Ascending aorta (tissue), 2 donors: ENCODE results near the gene TMEM176B. TPM values are rescaled to one million over a fixed set of nuclear protein-coding genes. Genes with fewer than 3 reads are reported as not detected.

Experiments used
- DNase-seq, 2 donors: peaks; one replicate each; pipeline ENCODE4 v3.0.0-alpha.2; 2019; ENCODE audit warnings: low spot score in 2 of 2
- H3K27ac ChIP-seq, 2 donors: fragments of 200-600 bp; sonication (generic); one replicate each; pipeline ENCODE4 v1.5.1; 2016 to 2017; ENCODE audit warnings: mild to moderate bottlenecking in 1 of 2
- H3K27me3 ChIP-seq: fragments of 200-600 bp; sonication (generic); one replicate; pipeline ENCODE4 v1.5.1; 2017
- H3K36me3 ChIP-seq, 2 donors: fragments of 200-600 bp; sonication (generic); one replicate each; pipeline ENCODE4 v1.5.1; 2016
- H3K4me1 ChIP-seq, 2 donors: fragments of 200-600 bp; sonication (generic); one replicate each; pipeline ENCODE4 v1.5.1; 2016 to 2017; ENCODE audit warnings: mild to moderate bottlenecking in 1 of 2
- H3K4me3 ChIP-seq, 2 donors: fragments of 200-600 bp; sonication (generic); one replicate each; pipeline ENCODE4 v1.5.1; 2016 to 2017; ENCODE audit warnings: mild to moderate bottlenecking in 1 of 2
- H3K9me3 ChIP-seq, 2 donors: fragments of 200-600 bp; sonication (generic); one replicate each; pipeline ENCODE4 v1.5.1; 2016
- CTCF ChIP-seq, 3 experiments: fragments of 200-600 bp in 2 of 3; fragments of 450-650 bp in 1 of 3; sonication (generic) in 2 of 3; IDR thresholded peaks; one replicate each; pipeline ENCODE4 v1.5.1; 2016 to 2019; ENCODE audit warnings: antibody characterized with exemption in 3 of 3, mild to moderate bottlenecking in 1 of 3, moderate library complexity in 1 of 3
- intact Hi-C: fragments of 100-400 bp; cut with DNase I; formaldehyde crosslinking; loops from one replicate; pipeline ENCODE4 v1.15.1; 2023
- total RNA-seq: library from RNA; depleted of rRNA; stranded (reverse); fragments of >200 nt; gene quantifications from one replicate; pipeline ENCODE4 v1.1.0, GENCODE V29; 2016

The TMEM176B gene
- total RNA-seq, 1 donor from 2014 or later = 42.5 TPM

GRCh38 chr7:150756166-150756565 is 44.0 kb downstream of the TMEM176B start:
- Histone ChIP-seq H3K4me1 (no peaks in the 10 kb centered on the region), H3K4me3 (no peak overlapping the region), H3K27ac (peak overlapping the region in 1 of 2 donors; percentile 1), H3K9me3 (no peaks in the 10 kb centered on the region), H3K36me3 (no peaks in the 10 kb centered on the region), H3K27me3 (no peaks in the 10 kb centered on the region)
- DNase-seq = no peak
- no peak for TF ChIP-seq CTCF (IDR thresholded peaks at IDR 0.05)
- intact Hi-C loops = no loop called here

GRCh38 chr7:150755473-150756099 is 44.6 kb downstream of the TMEM176B start:
- no peaks in the 10 kb centered on the region for H3K27me3 ChIP-seq
- no peak overlapping the region for H3K27ac ChIP-seq
- no peak for TF ChIP-seq CTCF (IDR thresholded peaks at IDR 0.05)
- no peaks in the 10 kb centered on the region for H3K36me3 ChIP-seq
- no peaks in the 10 kb centered on the region for H3K4me1 ChIP-seq
- no peak for DNase-seq
- H3K4me3 ChIP-seq = no peak overlapping the region
- intact Hi-C loops = no loop called here
- no peaks in the 10 kb centered on the region for H3K9me3 ChIP-seq

GRCh38 chr7:150754951-150755350 is 45.2 kb downstream of the TMEM176B start:
- Histone ChIP-seq H3K27me3 (no peaks in the 10 kb centered on the region), H3K4me1 (no peaks in the 10 kb centered on the region), H3K27ac (no peak overlapping the region), H3K9me3 (no peaks in the 10 kb centered on the region), H3K4me3 (no peak overlapping the region), H3K36me3 (no peaks in the 10 kb centered on the region)
- no peak for TF ChIP-seq CTCF (IDR thresholded peaks at IDR 0.05)
- DNase-seq = no peak
- intact Hi-C loops = no loop called here

- H3K4me3 ChIP-seq = no peak overlapping the region
- intact Hi-C loops = no loop called here
- no peaks in the 10 kb centered on the region for H3K4me1 ChIP-seq
- no peak for DNase-seq
- H3K9me3 ChIP-seq = no peaks in the 10 kb centered on the region
- TF ChIP-seq CTCF (IDR thresholded peaks at IDR 0.05) = no peak
- no peaks in the 10 kb centered on the region for H3K27me3 ChIP-seq
- H3K27ac ChIP-seq = no peak overlapping the region
- H3K36me3 ChIP-seq = no peaks in the 10 kb centered on the region
Observed at GRCh38 chr7:150753826-150754603, 46.1 kb downstream of the TMEM176B start.

GRCh38 chr7:150753239-150753638 is 46.9 kb downstream of the TMEM176B start:
- H3K27me3 ChIP-seq = no peaks in the 10 kb centered on the region
- no peaks in the 10 kb centered on the region for H3K4me1 ChIP-seq
- intact Hi-C loops = no loop called here
- DNase-seq = no peak
- H3K27ac ChIP-seq = no peak overlapping the region
- no peak overlapping the region for H3K4me3 ChIP-seq
- no peak for TF ChIP-seq CTCF (IDR thresholded peaks at IDR 0.05)
- H3K9me3 ChIP-seq = no peaks in the 10 kb centered on the region
- no peaks in the 10 kb centered on the region for H3K36me3 ChIP-seq
